Subcutaneous abdominal adipose tissue (tissue), 5 donors: ENCODE measurements around the gene MTHFD1.
"Not testable (repeated sequence)": the region's sequence is repeated elsewhere in the genome, so short reads cannot be mapped to it uniquely, and the experiment has no call there.

Experiments used
- H3K27ac ChIP-seq: one replicate; pipeline ENCODE4 v1.7.0; 2013; ENCODE audit warnings: low read depth, mild to moderate bottlenecking, inconsistent platforms, low read length, moderate library complexity
- H3K27me3 ChIP-seq, 5 donors: one replicate each; pipeline ENCODE4 v1.7.0; 2013; ENCODE audit warnings: low read length in 5 of 5, inconsistent platforms in 1 of 5; ENCODE audit not compliant: control insufficient read depth in 5 of 5, insufficient read depth in 4 of 5
- H3K36me3 ChIP-seq, 5 donors: one replicate each; pipeline ENCODE4 v1.7.0; 2013; ENCODE audit warnings: low read length in 5 of 5; ENCODE audit not compliant: control insufficient read depth in 5 of 5, insufficient read depth in 5 of 5
- H3K4me1 ChIP-seq, 5 donors: one replicate each; pipeline ENCODE4 v1.7.0; 2013; ENCODE audit warnings: low read length in 5 of 5, mild to moderate bottlenecking in 3 of 5, moderate library complexity in 1 of 5; ENCODE audit not compliant: control insufficient read depth in 5 of 5, insufficient read depth in 5 of 5
- H3K4me3 ChIP-seq, 5 donors: one replicate each; pipeline ENCODE4 v1.7.0; 2013; ENCODE audit warnings: low read length in 5 of 5, low read depth in 1 of 5
- H3K9ac ChIP-seq, 5 donors: one replicate each; pipeline ENCODE4 v1.7.0; 2013; ENCODE audit warnings: low read length in 5 of 5, mild to moderate bottlenecking in 4 of 5, moderate library complexity in 3 of 5
- H3K9me3 ChIP-seq, 5 donors: one replicate each; pipeline ENCODE4 v1.7.0; 2013; ENCODE audit warnings: low read length in 5 of 5; ENCODE audit not compliant: control insufficient read depth in 5 of 5
- donor health status: healthy.
- donor health status: healthy.
- donor health status: healthy.
- donor health status: healthy.
- donor health status: healthy.

The MTHFD1 gene

DNA sequence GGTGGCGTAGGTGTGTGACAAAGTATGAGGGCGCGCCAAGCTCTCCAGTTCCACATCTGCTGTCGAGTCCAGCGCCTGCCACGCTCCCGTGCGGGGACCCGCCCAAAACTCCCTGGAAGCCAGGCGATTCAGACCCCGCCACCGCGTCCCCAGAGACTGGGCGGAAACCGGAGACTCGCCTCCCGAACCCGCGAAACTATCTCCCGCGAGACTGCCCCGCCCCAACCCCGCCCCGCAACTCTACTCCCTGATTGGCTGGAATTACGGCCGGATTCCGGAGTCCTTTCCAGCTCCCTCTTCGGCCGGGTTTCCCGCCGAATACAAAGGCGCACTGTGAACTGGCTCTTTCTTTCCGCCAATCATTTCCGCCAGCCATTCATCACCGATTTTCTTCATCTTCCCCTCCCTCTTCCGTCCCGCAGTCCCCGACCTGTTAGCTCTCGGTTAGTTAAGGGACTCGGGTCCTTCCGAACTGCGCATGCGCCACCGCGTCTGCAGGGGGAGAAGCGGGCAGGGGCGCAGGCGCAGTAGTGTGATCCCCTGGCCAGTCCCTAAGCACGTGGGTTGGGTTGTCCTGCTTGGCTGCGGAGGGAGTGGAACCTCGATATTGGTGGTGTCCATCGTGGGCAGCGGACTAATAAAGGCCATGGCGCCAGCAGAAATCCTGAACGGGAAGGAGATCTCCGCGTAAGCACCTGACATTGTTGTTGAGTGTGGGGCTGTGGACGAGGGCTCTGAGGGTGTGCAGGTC lies at the start of gene MTHFD1:
TSS of gene MTHFD1 (plus strand) at position 572 of the 751 bp plus-strand sequence. CDS start at position 647, 75 bp downstream.
- peak within 1 kb of the TSS; percentile 87 for H3K27ac ChIP-seq
- no peaks in the 10 kb centered on the region for H3K9me3 ChIP-seq
- H3K27me3 ChIP-seq: no peaks in the 10 kb centered on the region
- H3K4me1 ChIP-seq: peaks cover 3 to 51% (median 44%) of the 10 kb centered on the region in 5 donors
- H3K36me3 ChIP-seq: peaks cover 0 to 2% (median 0%) of the 10 kb centered on the region in 5 donors
- H3K4me3 ChIP-seq: peak within 1 kb of the TSS; percentile 81 to 96 (median 85)
- H3K9ac ChIP-seq: peak within 1 kb of the TSS; percentile 64 to 95 (median 82)

DNA sequence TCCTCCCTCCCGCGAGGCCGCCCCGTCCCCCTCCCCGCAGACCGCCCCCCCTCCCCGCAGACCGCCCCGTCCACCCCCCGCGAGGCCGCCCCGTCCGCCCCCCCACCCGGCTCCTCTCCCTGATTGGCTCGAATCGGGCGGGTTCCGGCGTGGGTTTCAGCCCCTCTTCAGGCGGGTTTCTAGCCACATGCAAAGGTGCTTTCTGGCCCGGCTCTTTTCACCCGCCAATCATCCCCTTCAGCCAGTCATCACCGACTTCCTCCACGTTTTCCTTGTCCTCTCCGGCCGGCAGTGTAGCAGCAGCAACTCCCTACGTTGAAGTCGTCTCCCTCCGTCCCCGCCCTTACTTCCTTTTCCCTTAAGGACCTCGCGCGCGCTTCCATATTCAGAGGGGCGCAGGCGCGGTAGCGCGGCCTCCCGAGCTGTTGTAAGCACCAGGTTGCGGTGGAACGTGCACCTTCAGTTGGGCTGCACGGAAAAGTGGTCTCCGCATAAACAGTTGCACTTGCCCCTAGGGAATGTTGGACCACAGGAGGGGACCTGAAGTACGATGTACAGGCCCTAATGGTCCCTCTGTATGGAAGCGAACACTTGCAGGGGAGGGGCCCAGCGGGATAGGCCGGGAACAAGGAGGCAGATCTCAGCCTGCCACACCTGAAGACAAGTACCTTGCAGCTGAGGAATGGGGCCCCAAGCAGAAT lies 49.4 kb upstream of the MTHFD1 start:
- peaks cover 1 to 18% (median 14%) of the 10 kb centered on the region in 5 donors for H3K4me1 ChIP-seq
- no peaks in the 10 kb centered on the region for H3K27me3 ChIP-seq
- H3K36me3 ChIP-seq: no peaks in the 10 kb centered on the region
- peak overlapping the region in 3 of 5 donors; percentile 30 to 75 (median 55) for H3K9ac ChIP-seq
- peak overlapping the region; percentile 41 for H3K27ac ChIP-seq
- H3K9me3 ChIP-seq: peaks cover 0 to 9% (median 4%) of the 10 kb centered on the region in 5 donors
- peak overlapping the region; percentile 74 to 96 (median 86) for H3K4me3 ChIP-seq

DNA sequence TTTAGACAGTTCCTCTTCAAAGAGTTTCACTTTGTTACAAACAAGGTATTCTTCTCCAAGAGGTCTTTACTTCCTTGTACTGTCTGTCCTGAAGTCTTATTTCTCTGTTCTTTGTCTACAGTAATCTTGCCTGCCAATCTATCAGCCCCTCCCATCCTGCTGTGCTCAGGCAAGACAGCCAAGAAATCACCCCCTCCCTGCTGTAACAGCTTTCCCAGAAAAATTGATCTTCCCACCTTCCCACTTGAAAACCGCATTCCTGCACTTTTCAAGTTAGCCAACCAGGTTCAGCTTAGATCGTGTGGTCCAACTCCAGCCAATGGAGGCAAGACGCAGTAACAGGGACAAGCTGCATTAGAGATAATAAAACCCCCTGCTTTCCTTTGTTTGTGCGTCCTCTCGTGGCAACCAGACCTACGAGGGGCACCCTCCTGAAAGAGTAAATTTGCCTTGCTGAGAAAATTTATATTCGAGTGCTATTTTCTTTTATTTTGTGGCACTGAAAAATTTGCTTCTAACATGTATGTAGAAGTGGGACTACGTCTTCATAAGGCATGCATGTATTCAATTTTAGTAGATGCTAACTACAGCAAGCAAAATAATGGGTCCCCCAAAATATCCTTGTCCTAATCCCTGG lies 47.5 kb upstream of the MTHFD1 start:
- H3K9ac ChIP-seq: no peak overlapping the region
- no peaks in the 10 kb centered on the region for H3K36me3 ChIP-seq

DNA sequence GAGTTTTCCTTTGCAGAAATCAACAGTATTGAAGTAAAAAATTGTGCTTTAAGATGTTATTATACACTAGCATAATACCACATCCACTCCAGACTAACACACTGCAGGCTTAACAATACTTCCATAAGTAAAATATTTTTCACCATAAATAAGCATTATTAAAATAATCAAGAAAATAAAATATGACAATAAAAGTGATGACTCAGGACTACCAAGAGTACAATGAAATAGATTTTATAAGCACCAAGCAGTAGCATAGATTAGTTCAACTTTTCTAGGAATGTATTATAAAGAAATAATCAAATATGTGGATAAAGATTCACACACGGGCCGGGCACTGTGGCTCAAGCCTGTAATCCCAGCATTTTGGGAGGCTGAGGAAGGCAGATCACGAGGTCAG lies 40.4 kb upstream of the MTHFD1 start:
- no peaks in the 10 kb centered on the region for H3K27me3 ChIP-seq
- no peaks in the 10 kb centered on the region for H3K4me1 ChIP-seq
- H3K27ac ChIP-seq: no peak overlapping the region
- no peak overlapping the region for H3K9ac ChIP-seq
- no peaks in the 10 kb centered on the region for H3K9me3 ChIP-seq
- H3K4me3 ChIP-seq: no peak overlapping the region
- no peaks in the 10 kb centered on the region for H3K36me3 ChIP-seq

More for the DNA sequence above, 47.5 kb upstream of the MTHFD1 start:
- Histone ChIP-seq H3K4me3 (no peak overlapping the region), H3K4me1 (peaks cover 1 to 18% (median 14%) of the 10 kb centered on the region in 5 donors), H3K27ac (no peak overlapping the region), H3K27me3 (no peaks in the 10 kb centered on the region), H3K9me3 (peaks cover 0 to 9% (median 4%) of the 10 kb centered on the region in 5 donors)

DNA sequence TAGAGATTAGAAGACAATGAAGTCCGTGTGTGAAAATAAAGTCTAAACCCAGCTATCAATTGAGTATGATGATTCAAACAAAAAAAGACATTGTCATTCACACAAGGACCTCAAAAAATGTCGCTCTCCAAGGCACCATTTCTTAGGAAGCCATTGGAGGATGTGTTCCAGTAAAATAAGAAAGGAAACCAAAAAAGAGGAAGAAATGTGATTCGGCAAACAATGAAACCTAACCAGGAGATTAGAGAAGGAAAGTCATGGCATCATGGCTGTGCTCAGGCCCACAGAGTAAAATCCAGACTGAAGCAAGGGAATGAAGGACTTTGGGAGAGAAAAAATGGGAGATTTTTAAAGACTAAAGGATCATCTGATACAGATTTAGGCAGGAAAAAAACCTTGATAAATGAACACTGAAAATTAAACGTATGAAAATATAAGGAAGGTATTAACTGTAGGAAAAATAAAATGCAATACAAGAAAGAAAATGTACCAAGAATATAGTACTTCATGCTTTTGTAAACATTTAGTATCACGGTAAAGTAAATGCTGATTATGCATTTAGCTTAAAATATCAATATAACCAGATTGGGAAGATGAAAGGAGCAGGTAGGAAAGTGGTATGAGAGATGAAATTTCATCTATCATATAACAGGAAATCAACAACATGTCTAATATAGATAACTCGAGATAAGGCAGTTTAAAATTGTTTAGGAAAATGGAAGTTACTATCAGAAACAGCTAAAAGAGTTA lies 38.2 kb upstream of the MTHFD1 start:
- H3K4me3 ChIP-seq: no peak overlapping the region
- H3K36me3 ChIP-seq: no peaks in the 10 kb centered on the region
- no peaks in the 10 kb centered on the region for H3K9me3 ChIP-seq
- no peaks in the 10 kb centered on the region for H3K27me3 ChIP-seq
- no peaks in the 10 kb centered on the region for H3K4me1 ChIP-seq
- no peak overlapping the region for H3K9ac ChIP-seq
- H3K27ac ChIP-seq: no peak overlapping the region

DNA sequence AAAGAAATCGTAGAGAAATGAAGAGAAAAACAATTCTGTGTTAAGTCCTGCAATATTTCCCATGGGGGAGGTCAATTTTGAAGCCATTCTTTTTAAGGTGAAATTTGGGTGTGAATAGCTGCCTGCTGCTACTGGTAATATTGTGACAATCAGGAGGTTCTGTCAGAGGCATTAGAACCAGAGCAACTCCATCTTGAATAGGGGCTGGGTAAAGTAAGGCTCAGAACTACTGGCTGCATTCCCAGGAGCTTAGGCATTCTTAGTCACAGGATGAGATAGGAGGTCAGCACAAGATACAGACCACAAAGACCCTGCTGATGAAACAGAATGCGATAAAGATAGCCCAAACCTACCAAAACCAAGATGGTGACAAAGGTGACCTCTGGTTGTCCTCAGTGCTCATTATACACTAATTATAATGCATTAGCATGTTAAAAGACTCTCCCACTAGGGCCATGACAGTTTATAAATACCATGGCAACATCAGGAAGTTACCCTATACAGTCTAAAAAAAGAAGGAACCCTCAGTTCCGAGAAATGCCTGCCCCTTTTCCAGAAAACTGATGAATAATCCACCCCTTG lies 24.8 kb upstream of the MTHFD1 start:
- Histone ChIP-seq H3K27me3 (no peaks in the 10 kb centered on the region), H3K4me1 (no peaks in the 10 kb centered on the region), H3K36me3 (no peaks in the 10 kb centered on the region), H3K27ac (no peak overlapping the region), H3K9me3 (no peaks in the 10 kb centered on the region), H3K9ac (no peak overlapping the region), H3K4me3 (no peak overlapping the region)

DNA sequence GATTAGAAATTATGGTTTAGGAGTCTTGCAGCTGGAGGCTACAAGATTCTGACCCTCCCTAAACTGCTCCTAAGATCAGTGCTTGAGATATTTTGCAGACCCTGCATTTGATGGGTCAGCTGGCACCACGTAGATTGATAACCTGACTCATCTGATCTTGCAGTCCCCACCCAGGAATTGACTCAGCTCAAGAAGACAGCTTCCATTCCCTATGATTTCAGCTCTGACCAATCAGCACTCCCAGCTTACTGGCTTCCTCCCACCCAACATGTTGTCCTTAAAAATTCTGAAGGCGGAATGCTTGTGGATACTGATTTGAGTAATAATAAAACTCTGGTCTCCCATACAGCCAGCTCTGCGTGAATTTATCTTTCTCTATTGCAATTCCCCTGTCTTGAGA lies 23.2 kb upstream of the MTHFD1 start:
- Histone ChIP-seq H3K36me3 (no peaks in the 10 kb centered on the region), H3K27me3 (no peaks in the 10 kb centered on the region), H3K4me3 (no peak overlapping the region), H3K27ac (no peak overlapping the region), H3K9me3 (no peaks in the 10 kb centered on the region), H3K4me1 (no peaks in the 10 kb centered on the region), H3K9ac (no peak overlapping the region)

DNA sequence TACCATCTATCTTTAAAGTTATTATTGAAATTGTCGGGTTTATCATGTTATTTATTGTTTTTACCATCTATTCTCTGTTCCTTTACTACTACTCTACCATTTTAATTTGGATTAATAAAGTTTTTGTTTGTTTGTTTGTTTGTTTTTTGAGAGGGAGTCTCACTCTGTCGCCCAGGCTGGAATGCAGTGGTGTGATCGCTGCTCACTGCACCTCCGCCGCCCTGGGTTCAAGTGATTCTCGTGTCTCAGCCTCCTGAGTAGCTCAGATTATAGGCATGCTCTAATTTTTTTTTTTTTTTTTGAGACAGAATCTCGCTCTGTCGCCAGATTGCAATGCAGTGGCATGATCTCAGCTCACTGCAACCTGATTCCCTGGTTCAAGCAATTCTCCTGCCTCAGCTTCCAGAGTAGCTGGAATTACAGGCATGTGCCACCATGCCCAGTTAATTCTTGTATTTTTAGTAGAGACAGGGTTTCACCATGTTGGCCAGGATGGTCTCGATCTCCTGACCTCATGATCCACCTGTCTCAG lies 22.7 kb upstream of the MTHFD1 start:
- H3K9me3 ChIP-seq: not testable (repeated sequence)

DNA sequence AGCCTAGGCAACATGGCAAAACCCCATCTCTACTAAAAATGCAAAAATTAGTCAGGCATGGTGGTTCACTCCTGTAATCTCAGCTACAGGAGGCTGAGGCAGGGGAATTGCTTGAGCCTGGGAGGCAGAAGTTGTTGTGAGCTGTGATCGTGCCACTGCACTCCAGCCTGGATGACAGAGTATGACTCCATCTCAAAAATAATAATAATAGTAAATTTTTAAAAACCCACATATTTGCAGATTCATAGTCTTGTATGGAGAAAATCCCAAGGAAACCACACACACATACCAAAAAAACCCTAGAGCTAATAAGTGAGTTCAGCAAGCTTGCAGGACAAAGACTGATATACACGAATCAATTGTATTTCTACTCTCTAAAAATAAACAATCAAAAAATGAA lies 19.0 kb upstream of the MTHFD1 start:
- no peaks in the 10 kb centered on the region for H3K36me3 ChIP-seq
- H3K27me3 ChIP-seq: no peaks in the 10 kb centered on the region
- H3K27ac ChIP-seq: no peak overlapping the region
- H3K9ac ChIP-seq: no peak overlapping the region
- H3K9me3 ChIP-seq: no peaks in the 10 kb centered on the region
- no peak overlapping the region for H3K4me3 ChIP-seq
- no peaks in the 10 kb centered on the region for H3K4me1 ChIP-seq

More for the DNA sequence above, 22.7 kb upstream of the MTHFD1 start:
- not testable (repeated sequence) for H3K4me3 ChIP-seq, H3K9ac ChIP-seq, H3K27me3 ChIP-seq, H3K4me1 ChIP-seq, H3K36me3 ChIP-seq, H3K27ac ChIP-seq
